ENCODE results near the gene VSTM4.

DNA sequence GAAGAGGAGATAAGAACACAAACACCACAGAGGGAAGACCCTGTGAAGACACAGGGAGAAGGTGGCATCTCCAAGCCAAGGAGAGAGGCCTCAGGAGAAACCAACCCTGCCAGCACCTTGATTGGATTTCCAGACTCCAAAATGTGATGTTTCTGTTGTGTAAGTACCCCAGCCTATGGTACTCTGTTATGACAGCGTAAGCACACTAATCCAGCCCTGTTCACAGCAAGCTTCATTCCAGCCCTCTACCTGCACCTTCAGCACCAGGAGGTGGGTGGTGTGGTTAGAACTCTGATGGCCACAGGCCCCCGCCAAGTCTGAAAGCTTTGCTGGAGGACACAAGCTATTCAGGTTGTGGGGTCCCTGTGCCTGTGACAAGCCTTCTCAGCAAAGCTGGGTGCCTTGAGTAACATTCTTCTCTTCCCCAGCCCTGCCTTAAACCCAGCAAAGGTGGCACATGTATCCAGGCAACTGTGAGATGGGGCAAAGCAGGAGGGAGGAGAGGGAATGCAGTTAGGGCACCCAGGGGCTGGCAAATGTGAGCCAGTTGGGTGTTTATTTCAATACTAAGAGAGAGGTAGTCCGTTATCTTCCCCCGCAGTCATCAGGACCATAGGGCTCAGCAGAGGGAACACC is 4.5 kb downstream of the VSTM4 start:
- TF ChIP-seq, protein P1, sequence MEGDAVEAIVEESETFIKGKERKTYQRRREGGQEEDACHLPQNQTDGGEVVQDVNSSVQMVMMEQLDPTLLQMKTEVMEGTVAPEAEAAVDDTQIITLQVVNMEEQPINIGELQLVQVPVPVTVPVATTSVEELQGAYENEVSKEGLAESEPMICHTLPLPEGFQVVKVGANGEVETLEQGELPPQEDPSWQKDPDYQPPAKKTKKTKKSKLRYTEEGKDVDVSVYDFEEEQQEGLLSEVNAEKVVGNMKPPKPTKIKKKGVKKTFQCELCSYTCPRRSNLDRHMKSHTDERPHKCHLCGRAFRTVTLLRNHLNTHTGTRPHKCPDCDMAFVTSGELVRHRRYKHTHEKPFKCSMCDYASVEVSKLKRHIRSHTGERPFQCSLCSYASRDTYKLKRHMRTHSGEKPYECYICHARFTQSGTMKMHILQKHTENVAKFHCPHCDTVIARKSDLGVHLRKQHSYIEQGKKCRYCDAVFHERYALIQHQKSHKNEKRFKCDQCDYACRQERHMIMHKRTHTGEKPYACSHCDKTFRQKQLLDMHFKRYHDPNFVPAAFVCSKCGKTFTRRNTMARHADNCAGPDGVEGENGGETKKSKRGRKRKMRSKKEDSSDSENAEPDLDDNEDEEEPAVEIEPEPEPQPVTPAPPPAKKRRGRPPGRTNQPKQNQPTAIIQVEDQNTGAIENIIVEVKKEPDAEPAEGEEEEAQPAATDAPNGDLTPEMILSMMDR (conservative IDR thresholded peaks at IDR 0.05; ENCODE audit: low read depth in 2 of 2) = no peak
- TF ChIP-seq EZH2 (IDR thresholded peaks at IDR 0.05; ENCODE audit: low read depth, unreplicated experiment) (no peak), EZH2phosphoT487 (IDR thresholded peaks at IDR 0.05; ENCODE audit: unreplicated experiment) (no peak), POLR2AphosphoS5 (IDR thresholded peaks at IDR 0.05; ENCODE audit: low read depth) (no peak), JUNB (IDR thresholded peaks at IDR 0.05; ENCODE audit: unreplicated experiment) (no peak)

All from GM23338 (cell line).